ENCODE data around the gene RMC1.
"Not testable (repeated sequence)": the region's sequence is repeated elsewhere in the genome, so short reads cannot be mapped to it uniquely, and the experiment has no call there.

The RMC1 gene

DNA sequence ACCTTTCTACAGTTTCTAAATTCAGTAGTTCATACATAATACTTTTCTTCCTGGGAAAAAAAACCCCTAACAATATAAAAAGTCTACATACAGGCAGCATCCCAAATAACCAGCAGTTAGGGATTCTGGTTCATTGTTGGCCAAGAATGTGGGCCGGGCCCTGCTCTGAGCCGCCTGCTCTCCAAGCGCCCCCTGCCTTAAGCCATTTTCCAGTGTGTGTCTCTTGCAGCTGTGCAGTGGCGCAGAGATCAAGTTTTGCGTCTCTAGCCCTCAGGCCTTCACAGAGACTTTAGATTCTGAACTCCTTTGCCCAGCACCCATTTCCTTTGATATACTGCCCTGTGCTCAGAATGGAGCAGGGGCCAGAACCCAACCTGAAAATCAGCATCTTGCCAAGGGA, 32.9 kb downstream of the RMC1 start:
- FAIRE-seq = no peak

DNA sequence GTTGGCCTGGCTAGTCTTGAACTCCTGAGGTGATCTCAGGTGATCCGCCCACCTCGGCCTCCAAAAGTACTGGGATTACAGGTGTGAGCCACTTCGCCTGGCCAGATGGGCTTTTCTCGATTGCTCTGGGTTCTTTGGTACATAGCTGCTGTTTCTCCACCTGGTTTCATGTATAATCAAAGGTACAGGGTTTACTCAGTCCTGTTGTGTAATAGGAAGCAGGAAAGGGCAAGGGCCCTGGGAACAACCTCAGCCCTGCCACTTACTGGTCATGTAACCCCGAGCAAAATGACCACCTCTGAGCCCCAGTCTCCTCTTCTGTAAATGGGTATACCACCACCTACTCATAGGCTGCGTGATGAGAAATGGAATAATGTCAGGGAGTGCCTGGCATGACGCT, 34.0 kb downstream of the RMC1 start:
- no peak for FAIRE-seq

DNA sequence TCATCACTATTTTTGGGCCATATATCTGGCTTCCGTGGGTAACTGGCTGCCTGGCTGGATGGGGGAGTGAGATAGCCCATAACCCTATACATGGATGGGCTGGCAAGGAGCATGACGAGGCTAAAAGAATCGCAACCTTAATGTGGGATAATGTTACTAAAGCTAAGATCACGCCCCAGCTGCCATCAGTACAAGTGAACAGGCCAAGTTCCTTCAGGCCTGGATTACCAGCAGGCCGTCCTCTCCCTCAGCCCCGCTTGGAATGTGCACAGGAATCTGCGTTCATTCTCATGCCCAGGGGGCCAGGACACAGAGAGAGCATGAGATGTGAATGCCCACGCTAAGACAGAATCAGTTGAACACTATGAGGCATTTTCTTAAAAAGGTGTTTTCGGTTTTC, 34.7 kb downstream of the RMC1 start:
- no peak for FAIRE-seq

DNA sequence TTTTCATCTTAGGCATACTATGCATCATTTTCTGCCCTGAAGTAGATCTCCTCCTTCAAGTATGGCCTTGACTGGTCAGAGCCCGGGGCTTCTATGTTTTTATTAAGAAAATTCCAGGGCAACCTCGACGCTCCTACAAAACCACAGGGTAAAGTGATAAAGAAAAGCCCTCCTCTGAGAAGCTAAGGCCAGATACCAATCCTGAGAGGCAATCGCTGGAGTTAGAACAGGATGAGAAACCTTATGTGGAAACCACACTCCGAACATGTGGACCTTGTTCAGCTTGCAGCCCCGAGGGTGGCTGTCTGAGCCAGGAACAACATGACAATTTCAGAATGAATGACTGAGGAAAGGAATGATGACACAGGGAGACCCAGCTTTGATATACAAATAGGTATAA, 35.6 kb downstream of the RMC1 start:
- no peak for FAIRE-seq

DNA sequence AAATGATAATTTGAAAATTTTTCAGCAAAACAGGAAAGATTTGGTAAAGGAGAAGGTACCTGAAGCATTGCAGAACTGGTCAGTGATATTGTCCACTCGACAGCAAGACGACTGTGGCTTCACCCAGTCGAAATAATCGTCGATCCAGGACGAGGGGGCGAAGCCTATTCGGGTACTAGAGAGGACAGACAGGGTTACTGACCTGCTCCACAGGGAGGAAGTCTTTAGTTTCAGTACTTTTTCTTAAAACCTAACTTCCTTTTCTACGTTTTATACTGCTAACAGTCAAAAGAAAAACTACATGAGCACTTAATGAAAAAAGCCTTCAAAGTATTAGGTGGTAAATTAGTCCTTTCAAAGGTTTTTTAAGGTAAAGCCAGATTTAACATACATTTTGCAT, 36.0 kb downstream of the RMC1 start:
- no peak for FAIRE-seq

DNA sequence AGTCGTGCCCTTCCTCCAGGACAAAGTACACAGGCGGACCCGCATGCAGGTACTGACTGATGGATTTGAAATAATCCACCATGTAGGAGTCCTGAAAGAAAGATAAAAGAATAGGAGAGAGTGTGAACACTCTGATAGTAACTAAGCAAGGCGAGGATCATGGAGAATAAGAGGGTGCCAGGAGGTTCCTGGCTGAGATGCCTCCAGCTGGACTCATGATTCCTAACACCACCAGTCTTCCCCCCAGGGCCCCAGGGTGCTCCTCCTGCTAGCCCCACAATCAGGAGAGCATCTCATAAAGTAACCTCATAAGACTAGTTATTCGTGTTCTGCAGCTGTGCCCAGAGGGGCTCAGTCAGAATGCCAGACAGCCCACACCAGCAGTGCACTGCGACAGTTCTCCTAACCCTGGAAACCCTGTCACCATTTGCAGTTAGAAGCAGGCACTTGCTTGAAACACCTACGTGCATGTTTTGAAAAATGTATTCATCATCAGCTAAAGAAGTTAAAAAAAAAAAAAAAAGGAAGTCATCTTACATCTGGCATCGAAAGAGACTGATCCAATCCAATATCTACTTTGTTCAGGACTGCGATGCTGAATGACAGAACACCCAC, 36.7 kb downstream of the RMC1 start:
- no peak for FAIRE-seq

DNA sequence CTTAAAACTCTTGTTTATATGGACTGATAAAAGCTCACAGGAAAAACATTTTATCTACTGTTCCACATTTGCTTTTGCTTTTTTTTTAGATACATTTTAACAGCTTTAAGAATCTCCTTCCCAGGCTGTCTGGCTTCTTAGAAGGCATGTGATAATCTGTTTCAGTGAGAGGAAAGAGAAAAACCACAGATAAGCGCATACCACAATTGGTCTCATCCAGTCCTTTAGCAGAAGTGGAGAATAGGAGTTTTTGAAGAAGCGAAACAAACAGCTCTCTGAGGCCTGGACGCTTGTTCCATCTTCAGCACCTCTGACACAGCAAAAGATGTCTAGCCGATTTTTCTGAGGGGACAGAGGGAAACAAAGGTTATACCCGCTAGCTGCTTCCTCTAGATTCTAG, 37.6 kb downstream of the RMC1 start:
- no peak for FAIRE-seq

DNA sequence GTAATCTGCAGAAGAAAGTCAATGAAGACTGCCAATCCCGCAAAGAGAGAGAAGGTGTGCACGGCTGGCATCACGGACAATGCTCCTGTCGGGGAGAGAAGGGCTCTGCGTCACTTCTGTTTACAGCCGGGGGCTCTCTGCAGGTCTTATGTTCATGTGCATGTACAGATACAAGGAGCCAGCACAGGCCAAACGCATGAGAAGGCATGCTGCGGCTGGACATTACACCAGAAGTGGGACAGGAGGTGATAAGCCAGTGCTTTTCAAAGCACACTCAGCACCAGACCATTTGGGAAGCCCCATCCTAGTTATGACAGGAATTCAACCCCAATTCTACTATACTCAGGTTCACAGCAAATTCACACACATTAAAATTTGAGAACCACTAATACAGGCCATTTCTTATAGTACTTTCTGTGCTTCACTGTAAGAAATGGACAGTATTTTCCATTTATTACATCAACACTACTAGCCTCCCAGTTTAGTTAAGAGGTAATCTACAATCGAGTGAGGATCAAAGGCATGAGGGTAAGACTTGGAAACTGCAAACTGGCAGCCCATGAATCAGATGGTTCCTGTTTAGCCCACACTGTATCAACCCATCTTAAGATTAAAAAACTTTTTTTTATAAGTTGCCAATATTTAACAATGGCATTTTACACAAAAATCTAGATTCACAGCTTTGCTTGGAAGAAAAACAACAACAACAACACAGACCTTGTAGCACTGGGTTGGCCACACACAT, 38.2 kb downstream of the RMC1 start:
- FAIRE-seq = no peak

DNA sequence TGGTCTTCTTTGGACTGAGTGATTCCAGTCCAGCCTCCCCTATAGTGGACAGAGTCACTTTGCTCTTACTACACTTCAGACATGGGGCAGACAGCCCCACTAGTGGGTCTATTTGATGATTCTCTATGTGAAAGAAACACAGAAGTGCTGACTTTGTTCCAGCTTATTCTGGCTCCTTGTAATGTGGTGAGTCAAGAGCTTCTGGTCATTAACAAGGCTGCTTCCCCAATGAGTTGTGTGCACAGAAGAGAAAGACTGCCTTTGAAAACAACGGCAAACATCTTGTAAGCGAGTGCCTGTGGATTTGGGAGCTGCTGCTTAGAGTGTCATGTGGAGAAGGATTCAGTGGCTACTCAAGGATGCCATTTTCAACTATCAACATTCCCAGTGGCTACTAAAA, 39.1 kb downstream of the RMC1 start:
- no peak for FAIRE-seq

DNA sequence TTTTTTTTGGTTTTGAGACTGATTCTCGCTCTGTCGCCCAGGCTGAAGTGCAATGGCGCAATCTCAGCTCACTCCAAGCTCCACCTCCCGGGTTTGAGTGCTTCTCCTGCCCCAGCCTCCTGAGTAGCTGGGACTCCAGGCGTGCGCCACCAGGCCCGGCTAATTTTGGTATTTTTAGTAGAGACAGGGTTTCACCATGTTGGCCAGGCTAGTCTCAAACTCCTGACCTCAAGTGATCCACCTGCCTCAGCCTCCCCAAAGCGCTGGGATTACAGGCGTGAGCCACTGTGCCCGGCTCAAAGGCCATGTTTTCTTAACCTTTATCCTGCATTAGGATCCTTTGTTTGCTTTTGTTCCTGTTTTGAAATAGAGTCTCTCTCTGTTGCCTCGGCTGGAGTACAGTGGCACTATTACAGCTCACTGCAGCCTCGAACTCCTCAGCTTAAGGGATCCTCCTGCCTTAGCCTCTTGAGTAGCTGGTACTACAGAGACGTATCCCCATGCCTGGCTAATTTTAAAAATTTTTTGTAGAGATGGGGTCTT, 42.0 kb downstream of the RMC1 start:
- no peak for FAIRE-seq

DNA sequence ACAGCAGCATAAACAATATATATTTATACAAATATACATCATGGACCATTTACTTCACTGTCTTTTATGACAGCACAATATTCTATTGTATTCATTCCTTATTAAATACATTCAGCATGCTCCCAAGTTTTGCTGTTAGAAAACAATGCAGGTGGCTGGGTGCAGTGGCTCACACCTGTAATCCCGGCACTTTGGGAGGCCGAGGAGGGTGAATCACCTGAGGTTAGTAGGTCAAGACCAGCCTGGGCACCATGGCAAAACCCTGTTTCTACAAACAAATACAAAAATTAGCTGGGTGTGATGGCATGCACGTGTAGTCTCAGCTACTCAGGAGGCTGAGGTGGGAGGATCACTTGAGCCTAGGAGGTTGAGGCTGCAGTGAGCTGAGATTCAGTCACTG, 44.0 kb downstream of the RMC1 start:
- no peak for FAIRE-seq

DNA sequence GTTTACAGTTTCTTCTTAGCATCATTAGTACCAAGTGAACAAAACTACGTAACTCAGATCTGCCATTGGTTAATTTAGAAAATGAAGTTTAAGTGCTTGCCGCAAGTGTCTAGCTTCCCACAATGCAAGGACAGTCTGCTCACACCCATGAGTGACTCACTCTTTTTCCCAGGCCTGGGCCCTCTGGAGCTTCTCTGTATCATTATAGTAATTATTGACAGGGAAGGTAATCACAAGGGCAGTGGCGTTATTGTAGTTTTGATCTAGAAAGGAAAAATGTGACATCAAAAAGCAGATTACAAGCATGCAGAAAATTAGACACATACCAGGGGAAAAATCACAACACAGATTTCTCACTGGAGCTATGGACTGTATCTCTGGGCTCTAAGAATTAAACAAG, 44.5 kb downstream of the RMC1 start:
- no peak for FAIRE-seq

DNA sequence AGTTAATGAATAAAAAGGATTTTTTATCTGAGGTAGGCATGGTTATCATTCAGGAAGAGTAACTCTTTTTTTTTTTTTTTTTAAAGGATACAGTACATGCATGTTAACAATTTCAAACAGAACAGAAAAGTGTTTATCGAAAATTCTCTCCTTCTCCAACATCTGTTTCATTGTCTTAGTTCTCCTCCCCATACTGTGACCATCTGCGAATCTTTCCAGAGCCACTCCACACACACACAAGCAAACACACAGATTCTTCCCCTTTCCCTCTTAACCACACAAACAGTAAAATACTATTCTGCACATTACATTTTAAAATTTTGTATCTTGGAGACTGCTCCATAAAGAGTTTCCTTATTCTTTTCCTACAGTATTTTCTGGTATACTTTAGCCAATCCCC, 45.0 kb downstream of the RMC1 start:
- no peak for FAIRE-seq

DNA sequence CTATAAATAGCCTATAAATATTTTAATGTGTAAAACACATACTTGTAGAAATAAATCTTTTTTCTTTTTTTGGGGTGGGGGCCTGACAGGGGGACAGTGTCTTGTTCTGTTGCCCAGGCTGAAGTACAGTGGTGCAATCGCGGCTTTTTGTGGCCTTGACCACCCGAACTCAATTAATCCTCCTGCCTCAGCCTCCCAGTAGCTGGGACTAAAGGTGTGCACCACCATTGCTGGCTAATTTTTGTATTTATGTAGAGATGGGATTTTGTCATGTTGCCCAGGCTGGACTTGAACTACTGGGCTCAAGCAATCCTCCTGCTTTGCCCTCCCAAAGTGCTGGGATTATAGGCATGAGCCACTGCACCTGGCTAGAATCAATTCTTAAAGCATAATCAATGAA, 45.4 kb downstream of the RMC1 start:
- FAIRE-seq = no peak

DNA sequence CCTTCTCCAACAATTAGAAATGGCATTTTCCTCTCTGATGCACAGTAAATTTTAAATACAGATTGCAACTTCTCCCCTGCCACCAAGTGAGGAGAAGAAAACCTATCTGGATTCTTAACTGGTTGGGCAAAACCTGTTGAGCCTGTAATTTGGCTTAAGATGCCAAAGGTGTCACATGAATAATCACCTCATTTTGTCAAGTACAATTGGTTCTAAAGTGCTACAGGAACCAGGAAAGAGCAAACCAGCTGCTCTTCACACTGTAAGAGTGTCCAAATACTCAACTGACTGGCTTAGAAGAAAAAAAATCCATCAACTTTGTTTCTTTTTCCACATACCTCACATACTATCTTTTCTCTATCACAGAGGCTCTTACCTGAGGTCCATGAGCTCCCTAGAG, 47.6 kb downstream of the RMC1 start:
- FAIRE-seq = no peak

DNA sequence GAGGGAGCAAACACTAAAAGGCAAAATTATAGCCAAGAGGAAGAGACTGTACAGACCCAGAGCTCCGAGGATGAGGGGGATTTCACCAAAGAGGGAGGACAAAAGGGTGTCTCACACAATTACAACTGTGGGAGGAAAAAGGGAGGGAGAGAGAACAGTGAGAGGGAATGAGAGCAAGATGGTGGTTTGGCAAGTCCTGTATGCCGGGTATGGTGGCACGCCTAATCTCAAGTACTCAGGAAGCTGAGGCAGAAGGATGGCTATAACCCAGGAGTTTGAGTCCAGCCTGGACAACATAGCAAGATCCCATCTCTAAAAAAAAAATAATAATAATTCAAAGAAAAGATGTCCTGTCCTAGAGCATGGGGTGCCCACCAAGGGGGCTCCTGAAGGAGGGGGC, 48.7 kb downstream of the RMC1 start:
- no peak for FAIRE-seq

DNA sequence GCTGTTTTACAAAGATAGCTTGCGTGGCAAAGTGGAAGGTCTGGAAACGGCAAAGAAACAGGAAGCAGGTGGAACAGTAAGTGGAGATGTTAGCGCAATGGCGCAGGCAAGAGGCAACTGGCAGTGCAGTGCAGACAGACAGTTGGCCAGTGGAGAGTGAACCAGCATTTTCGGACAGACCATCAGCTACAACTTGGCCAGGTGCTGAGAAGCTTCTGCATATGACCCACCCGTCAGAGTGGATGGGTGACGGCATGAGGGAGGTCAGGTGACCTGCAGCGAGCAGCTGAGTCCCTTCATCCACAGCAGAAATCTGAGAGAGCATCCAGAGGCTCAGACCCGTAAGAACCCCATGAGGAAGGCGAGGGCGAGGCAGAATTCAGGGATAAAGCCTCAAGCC, 49.2 kb downstream of the RMC1 start:
- no peak for FAIRE-seq

DNA sequence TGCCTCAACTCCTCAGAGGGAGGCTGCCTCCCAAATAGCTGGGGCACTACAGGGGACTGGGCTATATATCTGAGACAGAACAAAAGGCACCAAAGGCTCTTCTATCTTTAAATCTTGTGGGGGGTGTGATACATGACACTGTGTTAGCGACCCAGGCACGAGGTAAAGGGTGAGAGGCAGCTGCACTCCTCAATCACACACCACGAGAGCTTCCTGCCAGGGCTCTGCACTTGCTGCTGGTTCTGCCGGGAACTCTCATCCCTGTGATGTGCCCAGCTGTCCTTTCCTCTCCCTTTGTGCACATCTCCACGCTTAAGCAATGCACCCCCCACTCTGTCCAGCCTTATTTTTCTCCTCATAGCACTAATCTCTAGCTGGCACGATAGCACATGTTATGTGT, 50.6 kb downstream of the RMC1 start:
- FAIRE-seq = no peak

DNA sequence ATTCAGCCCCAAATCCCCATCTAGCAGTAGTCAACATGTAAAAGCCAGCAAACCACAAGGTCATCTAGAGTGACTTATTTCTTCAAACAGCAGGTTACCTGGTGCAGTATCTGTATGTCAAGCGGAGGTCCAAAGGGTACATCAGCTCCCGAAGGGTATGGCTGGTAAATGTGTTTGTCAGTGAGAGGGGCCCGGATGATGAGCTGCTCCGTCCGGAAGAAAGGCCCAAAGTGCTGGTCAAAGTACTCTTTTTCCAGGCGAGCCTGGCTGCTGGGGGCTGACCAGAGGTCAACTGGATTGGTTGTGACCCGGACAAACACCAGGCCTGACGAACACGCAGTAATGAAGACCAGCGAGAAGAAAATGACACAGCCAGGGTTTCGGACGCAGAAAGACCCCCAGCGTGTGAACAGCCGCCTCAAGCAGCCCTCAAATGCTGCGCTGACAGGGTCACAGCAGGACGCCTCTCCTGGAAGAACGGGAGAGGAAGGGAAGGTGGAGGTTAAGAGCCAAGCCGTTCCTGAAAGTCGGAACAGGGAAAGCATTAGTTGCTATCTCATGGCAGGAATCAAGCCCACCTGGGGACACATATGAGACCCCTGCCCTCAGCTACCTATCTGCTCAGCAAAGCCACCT, 53.0 kb downstream of the RMC1 start:
- no peak for FAIRE-seq

DNA sequence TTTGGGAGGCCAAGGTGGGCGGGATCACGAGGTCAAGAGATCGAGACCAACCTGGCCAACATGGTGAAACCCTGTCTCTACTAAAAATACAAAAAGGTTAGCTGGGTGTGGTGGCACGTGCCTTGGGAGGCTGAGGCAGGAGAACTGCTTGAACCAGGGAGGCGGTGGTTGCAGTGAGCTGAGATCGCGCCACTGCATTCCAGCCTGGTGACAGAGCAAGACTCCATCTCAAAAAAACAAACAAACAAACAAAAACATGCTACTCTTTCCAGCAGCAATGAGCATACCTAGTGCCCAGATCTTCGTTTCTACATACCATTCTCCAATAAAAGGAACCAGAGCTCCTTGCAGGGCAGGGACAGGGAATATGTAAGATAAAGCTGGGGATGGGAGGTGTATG, 54.2 kb downstream of the RMC1 start:
- not testable (repeated sequence) for FAIRE-seq

DNA sequence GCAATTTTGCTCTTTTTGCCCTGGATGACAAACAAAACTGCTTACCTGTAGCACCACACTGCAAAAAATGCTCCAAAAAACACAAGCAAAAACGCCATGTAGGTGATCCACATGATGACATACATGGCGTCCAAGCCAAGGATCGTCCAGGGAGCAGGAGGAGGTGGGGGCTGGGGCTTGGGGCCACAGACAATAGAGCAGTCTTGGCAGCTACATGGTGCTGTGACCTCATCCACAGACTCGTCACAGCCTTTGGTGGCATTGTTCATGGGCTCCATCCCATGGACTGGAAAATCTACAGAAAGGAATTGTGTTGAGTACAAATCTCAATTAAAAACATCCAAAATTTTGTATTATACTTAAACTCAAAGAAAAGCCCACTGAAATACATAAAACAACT, 56.9 kb downstream of the RMC1 start:
- FAIRE-seq = no peak

DNA sequence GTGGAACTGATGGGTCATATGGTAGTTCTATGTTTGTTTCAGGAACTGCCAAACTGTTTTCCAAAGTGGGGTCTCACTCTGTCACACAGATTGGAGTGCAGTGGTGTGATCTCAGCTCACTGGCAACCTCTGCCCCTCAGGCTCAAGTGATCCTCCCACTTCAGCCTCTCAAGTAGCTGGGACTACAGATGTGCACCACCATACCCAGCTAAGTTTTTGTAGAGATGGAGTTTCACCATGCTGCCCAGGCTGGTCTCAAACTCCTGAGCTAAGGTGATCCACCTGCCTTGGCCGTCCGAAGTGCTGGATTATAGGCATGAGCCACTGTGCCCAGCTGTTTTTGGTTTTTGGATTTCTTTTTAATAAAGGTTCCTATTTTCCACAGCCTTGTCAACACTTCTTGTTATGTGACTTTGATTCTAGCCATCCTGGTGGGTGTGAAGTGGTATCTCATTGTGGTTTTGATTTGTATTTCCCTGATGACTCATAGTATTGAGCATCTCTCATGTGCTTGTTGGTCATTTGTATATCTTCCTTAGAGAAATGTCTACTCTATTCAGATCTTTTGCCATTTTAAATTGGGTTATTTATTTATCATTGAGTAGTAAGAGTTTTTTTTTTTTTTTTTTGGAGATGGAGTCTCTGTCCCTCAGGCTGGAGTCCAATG, 60.2 kb downstream of the RMC1 start:
- FAIRE-seq = no peak

DNA sequence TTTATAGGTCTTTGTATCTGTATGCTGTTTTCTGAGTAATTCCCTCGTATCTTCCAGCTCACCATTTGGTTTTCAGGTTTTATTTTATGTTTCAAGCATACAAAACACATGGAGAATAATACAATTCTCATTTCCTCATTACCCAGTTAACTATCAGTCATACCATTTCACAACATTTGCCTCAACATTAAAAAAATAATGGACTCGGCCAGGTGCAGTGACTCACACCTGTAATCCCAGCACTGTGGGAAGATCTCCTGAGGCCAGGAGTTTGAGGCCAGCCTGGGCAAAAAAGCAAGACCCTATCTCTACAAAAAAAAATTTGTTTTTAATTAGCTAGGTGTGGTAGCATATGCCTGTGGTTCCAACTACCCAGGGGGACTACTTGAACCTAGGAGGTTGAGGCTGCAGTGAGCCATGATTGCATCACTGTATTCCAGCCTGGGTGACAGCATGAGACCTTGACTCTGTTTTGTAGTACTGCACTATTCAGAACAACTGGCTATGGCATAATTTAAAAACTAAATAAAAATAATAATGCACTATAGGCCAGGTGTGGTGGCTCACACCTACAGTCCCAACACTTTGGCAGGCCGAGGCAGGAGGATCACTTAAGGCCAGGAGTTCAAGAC, 62.7 kb downstream of the RMC1 start:
- FAIRE-seq = no peak

Measured in G401.6 (cell line).